DOHH2 (cell line): ENCODE data around the gene RAD51.

Source experiments
- H3F3A ChIP-seq: fragments of 200-600 bp; sonication (generic), shearing (Covaris generic); 2 replicates; pipeline ENCODE4 v1.6.0; 2016; ENCODE audit warnings: antibody characterized with exemption, mild to moderate bottlenecking; ENCODE audit not compliant: control insufficient read depth, insufficient read depth
- H3K27ac ChIP-seq: fragments of 200-600 bp; sonication (generic); 2 replicates; pipeline ENCODE4 v1.5.1; 2014; ENCODE audit warnings: low read depth, mild to moderate bottlenecking, low read length, moderate library complexity
- H3K27me3 ChIP-seq: fragments of 200-600 bp; sonication (generic); 2 replicates; pipeline ENCODE4 v1.6.1; 2014; ENCODE audit warnings: mild to moderate bottlenecking, low read length, mixed read lengths; ENCODE audit not compliant: control insufficient read depth
- H3K36me3 ChIP-seq: fragments of 200-600 bp; sonication (generic); 2 replicates; pipeline ENCODE4 v1.6.1; 2014; ENCODE audit warnings: mild to moderate bottlenecking, low read length, moderate library complexity, mixed read lengths; ENCODE audit not compliant: control insufficient read depth
- H3K4me1 ChIP-seq: fragments of 200-600 bp; sonication (generic); 2 replicates; pipeline ENCODE4 v1.6.1; 2014; ENCODE audit warnings: mild to moderate bottlenecking, low read length, mixed read lengths; ENCODE audit not compliant: control insufficient read depth
- H3K4me2 ChIP-seq: fragments of 200-600 bp; sonication (generic); 2 replicates; pipeline ENCODE4 v1.6.0; 2014; ENCODE audit warnings: mild to moderate bottlenecking, low read length, moderate library complexity
- H3K4me3 ChIP-seq: fragments of 200-600 bp; sonication (generic); 2 replicates; pipeline ENCODE4 v1.5.1; 2014; ENCODE audit warnings: mild to moderate bottlenecking, low read length, mixed read lengths
- H3K79me2 ChIP-seq: fragments of 200-600 bp; sonication (generic); 2 replicates; pipeline ENCODE4 v1.6.1; 2014; ENCODE audit warnings: mild to moderate bottlenecking, low read length, mixed read lengths; ENCODE audit not compliant: control insufficient read depth
- H3K9me2 ChIP-seq: fragments of 200-600 bp; sonication (generic); replicated peaks from 2 replicates; pipeline ENCODE4 v1.6.1; 2014; ENCODE audit warnings: mild to moderate bottlenecking, low read length, mixed read lengths; ENCODE audit not compliant: control insufficient read depth
- H3K9me3 ChIP-seq: fragments of 200-600 bp; sonication (generic); 2 replicates; pipeline ENCODE4 v1.6.1; 2014; ENCODE audit warnings: antibody characterized with exemption, low read length, mixed read lengths; ENCODE audit not compliant: control insufficient read depth, insufficient read depth
- H4K20me1 ChIP-seq: fragments of 200-600 bp; sonication (generic); 2 replicates; pipeline ENCODE4 v1.6.0; 2014; ENCODE audit warnings: low read depth, mild to moderate bottlenecking, antibody characterized with exemption, low read length, moderate library complexity; ENCODE audit not compliant: control insufficient read depth, insufficient read depth
- EZH2phosphoT487 ChIP-seq: fragments of 200-600 bp; sonication (generic); IDR thresholded peaks from 2 replicates; pipeline ENCODE4 v1.6.1; 2017; ENCODE audit warnings: borderline replicate concordance, mild to moderate bottlenecking, antibody characterized with exemption, low read length, moderate library complexity, mixed read lengths
- TF ChIP-seq, protein P1 (sequence below): fragments of 200-600 bp; sonication (generic); IDR thresholded peaks from one replicate; pipeline ENCODE4 v1.5.1; 2014; ENCODE audit warnings: antibody characterized with exemption, mild to moderate bottlenecking, low read depth, low read length; ENCODE audit not compliant: poor library complexity, severe bottlenecking

The RAD51 gene

DNA sequence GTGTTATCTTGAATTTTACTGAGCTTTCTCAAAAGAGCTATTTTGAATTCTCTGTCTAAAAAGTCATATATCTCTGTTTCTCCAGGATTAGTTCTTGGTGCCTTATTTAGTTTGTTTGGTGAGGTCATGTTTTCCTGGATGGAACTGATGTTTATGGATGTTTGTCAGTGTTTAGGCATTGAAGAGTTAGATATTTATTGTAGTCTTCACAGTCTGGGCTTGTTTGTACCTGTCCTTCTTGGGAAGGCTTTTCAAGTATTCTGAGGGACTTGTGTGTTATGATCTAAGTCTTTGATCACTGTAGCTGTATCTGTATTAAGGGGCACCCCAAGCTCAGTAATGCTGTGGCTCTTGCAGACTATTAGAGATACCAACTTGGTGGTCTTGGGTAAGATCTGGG lies 10.6 kb upstream of the RAD51 start:
- no peaks in the 10 kb centered on the region for H3K79me2 ChIP-seq
- H3K9me2 ChIP-seq = no peaks in the 10 kb centered on the region
- H3K4me2 ChIP-seq = no peak overlapping the region
- no peaks in the 10 kb centered on the region for H3K27me3 ChIP-seq
- no peak overlapping the region for H3K27ac ChIP-seq
- TF ChIP-seq, protein P1, sequence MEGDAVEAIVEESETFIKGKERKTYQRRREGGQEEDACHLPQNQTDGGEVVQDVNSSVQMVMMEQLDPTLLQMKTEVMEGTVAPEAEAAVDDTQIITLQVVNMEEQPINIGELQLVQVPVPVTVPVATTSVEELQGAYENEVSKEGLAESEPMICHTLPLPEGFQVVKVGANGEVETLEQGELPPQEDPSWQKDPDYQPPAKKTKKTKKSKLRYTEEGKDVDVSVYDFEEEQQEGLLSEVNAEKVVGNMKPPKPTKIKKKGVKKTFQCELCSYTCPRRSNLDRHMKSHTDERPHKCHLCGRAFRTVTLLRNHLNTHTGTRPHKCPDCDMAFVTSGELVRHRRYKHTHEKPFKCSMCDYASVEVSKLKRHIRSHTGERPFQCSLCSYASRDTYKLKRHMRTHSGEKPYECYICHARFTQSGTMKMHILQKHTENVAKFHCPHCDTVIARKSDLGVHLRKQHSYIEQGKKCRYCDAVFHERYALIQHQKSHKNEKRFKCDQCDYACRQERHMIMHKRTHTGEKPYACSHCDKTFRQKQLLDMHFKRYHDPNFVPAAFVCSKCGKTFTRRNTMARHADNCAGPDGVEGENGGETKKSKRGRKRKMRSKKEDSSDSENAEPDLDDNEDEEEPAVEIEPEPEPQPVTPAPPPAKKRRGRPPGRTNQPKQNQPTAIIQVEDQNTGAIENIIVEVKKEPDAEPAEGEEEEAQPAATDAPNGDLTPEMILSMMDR = no peak
- TF ChIP-seq EZH2phosphoT487 = no peak
- H3F3A ChIP-seq = peaks cover 7% of the 10 kb centered on the region
- no peaks in the 10 kb centered on the region for H3K9me3 ChIP-seq
- H3K36me3 ChIP-seq = peaks cover 3% of the 10 kb centered on the region; the same call in 1 of the 2 replicates
- H3K4me1 ChIP-seq = peaks cover 17% of the 10 kb centered on the region
- no peak overlapping the region for H3K4me3 ChIP-seq
- H4K20me1 ChIP-seq = no peaks in the 10 kb centered on the region

DNA sequence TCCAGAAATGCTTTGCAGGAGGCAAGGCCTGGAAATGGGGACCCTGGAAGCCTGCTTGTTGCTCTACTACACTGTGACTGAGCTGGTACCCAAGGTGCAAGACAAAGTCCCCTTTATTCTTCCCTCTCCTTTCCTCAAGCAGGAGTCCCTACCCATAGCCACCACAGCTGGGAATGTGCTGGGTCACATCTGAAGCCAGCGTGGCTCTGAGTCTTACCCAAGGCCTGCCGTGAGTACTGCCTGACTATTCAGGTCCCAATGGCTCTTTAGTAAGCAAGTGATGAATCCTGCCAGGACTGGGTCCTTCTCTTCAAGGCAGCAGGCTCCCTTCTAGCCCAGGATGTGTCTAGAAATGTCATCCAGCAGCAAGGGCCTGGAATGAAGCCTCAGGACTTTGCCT lies 9.6 kb upstream of the RAD51 start:
- Histone ChIP-seq H3F3A (peaks cover 5% of the 10 kb centered on the region), H4K20me1 (no peaks in the 10 kb centered on the region), H3K36me3 (peaks cover 3% of the 10 kb centered on the region; the same call in 1 of the 2 replicates), H3K4me2 (no peak overlapping the region), H3K9me2 (no peaks in the 10 kb centered on the region), H3K4me1 (peaks cover 8% of the 10 kb centered on the region), H3K4me3 (no peak overlapping the region), H3K27me3 (no peaks in the 10 kb centered on the region), H3K9me3 (no peaks in the 10 kb centered on the region), H3K27ac (no peak overlapping the region), H3K79me2 (no peaks in the 10 kb centered on the region)
- TF ChIP-seq, protein P1 = no peak
- no peak for TF ChIP-seq EZH2phosphoT487

DNA sequence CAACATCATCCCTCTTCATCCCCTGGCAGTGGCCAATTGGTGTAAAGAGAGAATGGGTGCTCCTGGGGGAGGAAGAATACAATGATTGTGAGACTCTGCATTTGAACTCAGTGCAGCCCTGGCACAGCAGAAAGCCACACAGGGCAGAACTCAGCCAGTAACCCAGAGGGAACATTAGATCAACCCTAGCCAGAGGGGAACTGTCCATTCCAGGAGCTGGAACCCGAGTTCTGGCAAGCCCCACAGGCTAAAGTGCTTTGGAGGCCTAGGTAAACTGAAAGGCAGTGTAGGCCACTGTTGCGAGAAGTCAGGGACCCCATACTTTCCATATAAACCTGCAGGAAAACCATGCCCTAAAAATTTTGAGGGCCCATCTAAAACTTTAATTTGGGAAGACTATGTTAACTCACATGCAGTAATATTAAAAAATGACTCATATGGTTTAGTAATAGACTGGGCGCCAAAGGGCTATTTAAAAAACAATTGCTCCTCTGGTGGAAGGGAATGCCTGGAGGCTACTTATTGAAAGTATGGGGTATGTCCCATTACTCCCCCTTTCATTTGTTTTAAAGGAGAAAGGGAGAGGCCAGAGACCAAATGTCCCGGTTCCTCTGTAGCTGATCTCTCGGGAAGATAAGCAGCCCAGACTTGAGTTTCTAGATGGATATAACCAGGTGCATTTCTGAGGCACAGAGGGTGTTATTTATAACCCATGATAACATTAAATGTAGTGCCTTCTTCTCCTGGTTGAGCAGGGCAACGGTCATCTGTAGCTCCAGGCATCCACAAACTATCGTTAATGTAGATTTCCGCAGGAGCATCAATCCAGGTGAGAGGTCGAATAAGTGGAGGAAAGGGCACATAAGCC lies 5.8 kb upstream of the RAD51 start:
- Histone ChIP-seq H3K4me1 (peaks cover 8% of the 10 kb centered on the region), H3K27me3 (no peaks in the 10 kb centered on the region), H3K4me2 (no peak overlapping the region), H3K27ac (no peak overlapping the region), H3K9me3 (no peaks in the 10 kb centered on the region), H3F3A (peaks cover 10% of the 10 kb centered on the region; the same call in 1 of the 2 replicates), H3K79me2 (peaks cover 8% of the 10 kb centered on the region), H4K20me1 (no peaks in the 10 kb centered on the region), H3K9me2 (no peaks in the 10 kb centered on the region), H3K4me3 (no peak overlapping the region), H3K36me3 (peaks cover 5% of the 10 kb centered on the region; the same call in 1 of the 2 replicates)
- TF ChIP-seq, protein P1 = no peak
- no peak for TF ChIP-seq EZH2phosphoT487
